ENCODE measurements around the gene CCDC71. TPM values are rescaled to one million over a fixed set of nuclear protein-coding genes. Genes with fewer than 3 reads are reported as not detected.

Gene CCDC71
- 10 to 100 TPM; 28.8 to 28.9 TPM for total RNA-seq

DNA sequence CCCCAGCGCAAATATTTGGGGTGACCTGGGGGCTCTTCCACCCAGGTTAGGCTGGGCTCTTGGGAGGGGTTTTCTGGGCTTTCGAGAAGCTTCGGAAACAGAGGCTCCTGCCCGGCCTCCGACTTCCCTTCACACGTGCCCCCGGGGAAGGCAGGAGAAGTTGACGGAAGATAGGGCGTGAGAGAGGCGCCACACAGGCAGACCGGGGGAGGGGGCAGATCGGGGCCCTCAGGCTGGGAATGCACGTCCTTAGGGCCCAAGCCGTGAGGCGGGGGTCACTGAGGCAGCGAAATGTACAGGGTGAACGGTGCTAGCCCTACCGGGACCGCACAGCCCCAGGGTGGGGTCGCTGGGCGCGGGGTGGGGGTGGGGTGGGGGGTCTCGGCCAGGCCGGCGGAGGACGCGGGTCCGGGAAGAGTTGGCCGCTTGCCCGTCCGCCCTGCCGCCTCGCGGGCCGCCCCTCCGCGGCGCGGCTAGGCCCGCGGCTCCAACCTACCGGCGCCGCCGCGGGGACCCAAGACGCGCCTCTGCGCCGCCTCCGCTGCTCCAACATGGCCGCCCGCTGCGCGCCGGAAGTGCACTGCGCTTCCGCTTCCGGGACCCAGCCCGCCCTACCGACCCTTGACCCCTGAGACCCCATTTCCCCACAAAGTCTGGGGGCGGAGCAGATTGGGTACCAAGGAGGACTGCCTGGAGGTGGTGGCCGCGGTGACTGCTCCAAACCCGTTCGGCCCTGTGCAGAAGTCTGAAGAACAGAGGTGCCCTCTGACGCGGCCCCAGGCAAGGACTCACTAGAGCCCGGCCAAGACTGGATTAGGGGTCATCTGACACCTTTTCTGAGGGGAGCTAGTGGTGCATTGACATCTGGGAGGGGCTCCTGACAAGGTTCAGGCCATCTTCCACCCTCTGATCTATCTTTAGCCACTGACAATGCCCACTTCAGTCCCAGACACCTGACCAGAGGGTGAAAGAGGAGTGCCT, at the start of gene CCDC71:
Gene CCDC71, minus strand, starts transcription at position 561 of the 981 bp plus-strand sequence. CDS start 2,123 bp downstream, outside the sequence.
- TF ChIP-seq, protein P1, sequence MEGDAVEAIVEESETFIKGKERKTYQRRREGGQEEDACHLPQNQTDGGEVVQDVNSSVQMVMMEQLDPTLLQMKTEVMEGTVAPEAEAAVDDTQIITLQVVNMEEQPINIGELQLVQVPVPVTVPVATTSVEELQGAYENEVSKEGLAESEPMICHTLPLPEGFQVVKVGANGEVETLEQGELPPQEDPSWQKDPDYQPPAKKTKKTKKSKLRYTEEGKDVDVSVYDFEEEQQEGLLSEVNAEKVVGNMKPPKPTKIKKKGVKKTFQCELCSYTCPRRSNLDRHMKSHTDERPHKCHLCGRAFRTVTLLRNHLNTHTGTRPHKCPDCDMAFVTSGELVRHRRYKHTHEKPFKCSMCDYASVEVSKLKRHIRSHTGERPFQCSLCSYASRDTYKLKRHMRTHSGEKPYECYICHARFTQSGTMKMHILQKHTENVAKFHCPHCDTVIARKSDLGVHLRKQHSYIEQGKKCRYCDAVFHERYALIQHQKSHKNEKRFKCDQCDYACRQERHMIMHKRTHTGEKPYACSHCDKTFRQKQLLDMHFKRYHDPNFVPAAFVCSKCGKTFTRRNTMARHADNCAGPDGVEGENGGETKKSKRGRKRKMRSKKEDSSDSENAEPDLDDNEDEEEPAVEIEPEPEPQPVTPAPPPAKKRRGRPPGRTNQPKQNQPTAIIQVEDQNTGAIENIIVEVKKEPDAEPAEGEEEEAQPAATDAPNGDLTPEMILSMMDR (IDR thresholded peaks at IDR 0.05): no peak
- Histone ChIP-seq H3K9me3 (no peaks in the 10 kb centered on the region), H3K27me3 (replicated peaks; ENCODE audit: insufficient read depth) (no peaks in the 10 kb centered on the region), H3K36me3 (peaks cover 16% of the 10 kb centered on the region), H3K4me1 (ENCODE audit: control insufficient read depth in 1 of 2, low read depth in 2 of 2) (peaks cover 7 to 37% of the 10 kb centered on the region in 2 donors), H3K4me3 (peak within 1 kb of the TSS; percentile 95), H3K27ac (peak within 1 kb of the TSS; percentile 86 to 87)
- ATAC-seq (ENCODE audit: insufficient number of reproducible peaks, low FRiP score, low read depth) (no peak), DNase-seq (ENCODE audit: low spot score) (no peak)

DNA sequence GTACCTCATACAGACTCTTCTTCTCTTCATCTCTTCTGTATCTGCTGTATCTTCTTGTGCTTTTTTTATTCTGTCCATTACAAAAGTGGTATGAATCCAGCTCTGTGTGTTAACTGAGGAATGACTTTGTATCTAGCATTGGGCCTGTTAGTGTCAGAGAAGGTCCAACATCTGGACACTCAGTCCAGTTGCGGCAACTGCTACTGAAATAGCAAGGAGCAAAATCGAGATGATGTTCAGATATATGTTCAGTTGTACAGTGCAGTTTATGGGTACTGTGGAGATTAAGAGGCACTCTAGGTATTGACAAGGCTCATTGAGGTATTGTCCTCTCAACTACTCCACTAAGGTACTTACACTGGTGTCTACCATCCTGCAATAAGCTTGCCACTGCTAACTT, 47.9 kb upstream of the CCDC71 start:
- DNase-seq (ENCODE audit: low spot score) (no peak), ATAC-seq (ENCODE audit: insufficient number of reproducible peaks, low FRiP score, low read depth) (no peak)
- Histone ChIP-seq H3K4me3 (no peak overlapping the region), H3K4me1 (ENCODE audit: control insufficient read depth in 1 of 2, low read depth in 2 of 2) (peaks cover 6 to 15% of the 10 kb centered on the region in 2 donors), H3K27me3 (replicated peaks; ENCODE audit: insufficient read depth) (no peaks in the 10 kb centered on the region), H3K36me3 (no peaks in the 10 kb centered on the region), H3K27ac (no peak overlapping the region), H3K9me3 (no peaks in the 10 kb centered on the region)
- TF ChIP-seq, protein P1 (IDR thresholded peaks at IDR 0.05): no peak

DNA sequence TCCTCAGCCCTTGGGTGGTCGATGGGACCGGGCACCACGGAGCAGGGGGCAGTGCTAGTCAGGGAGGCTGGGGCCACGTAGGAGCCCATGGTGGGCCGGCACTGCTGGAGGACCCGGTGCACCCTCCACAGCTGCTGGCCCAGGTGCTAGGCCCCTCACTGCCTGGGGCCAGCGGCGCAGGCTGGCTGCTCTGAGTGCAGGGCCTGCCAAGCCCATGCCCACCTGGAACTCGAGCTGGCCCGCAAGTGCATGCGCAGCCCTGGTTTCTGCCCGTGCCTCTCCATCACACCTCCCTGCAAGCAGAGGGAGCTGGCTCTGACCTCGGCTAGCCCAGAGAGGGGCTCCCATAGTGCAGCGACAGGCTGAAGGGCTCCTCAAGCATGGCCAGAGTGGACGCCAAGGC, 47.4 kb upstream of the CCDC71 start:
- DNase-seq (ENCODE audit: low spot score) (no peak), ATAC-seq (ENCODE audit: insufficient number of reproducible peaks, low FRiP score, low read depth) (no peak)

DNA sequence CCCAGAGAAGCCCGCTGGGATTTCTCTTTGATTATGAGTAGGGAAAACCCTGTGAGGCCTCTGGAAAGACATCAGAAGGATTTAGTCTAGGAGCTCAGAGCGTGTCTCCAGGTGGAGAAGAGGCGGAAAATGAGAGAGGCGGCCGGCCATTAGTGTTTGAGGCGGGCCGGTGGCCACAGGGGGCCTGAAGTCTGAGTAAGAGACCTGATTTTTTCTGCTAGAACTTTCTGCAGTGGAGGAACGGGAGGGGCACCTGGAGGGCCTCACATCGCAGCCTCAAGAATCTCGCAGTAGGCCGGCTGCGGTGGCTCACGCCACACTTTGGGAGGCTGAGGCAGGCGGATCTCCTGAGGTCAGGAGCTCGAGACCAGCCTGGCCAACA, 33.8 kb upstream of the CCDC71 start:
- TF ChIP-seq, protein P1 (IDR thresholded peaks at IDR 0.05): no peak
- peak overlapping the region in 1 of 2 donors; percentile 60 for H3K27ac ChIP-seq
- no peak for ATAC-seq (ENCODE audit: insufficient number of reproducible peaks, low FRiP score, low read depth)
- no peaks in the 10 kb centered on the region for H3K27me3 ChIP-seq (replicated peaks; ENCODE audit: insufficient read depth)
- no peaks in the 10 kb centered on the region for H3K36me3 ChIP-seq
- peak overlapping the region; percentile 75 for H3K4me3 ChIP-seq
- DNase-seq (ENCODE audit: low spot score): no peak
- no peaks in the 10 kb centered on the region for H3K4me1 ChIP-seq (ENCODE audit: control insufficient read depth in 1 of 2, low read depth in 2 of 2)
- H3K9me3 ChIP-seq: no peaks in the 10 kb centered on the region

More for the DNA sequence above, 47.4 kb upstream of the CCDC71 start:
- TF ChIP-seq, protein P1 (IDR thresholded peaks at IDR 0.05): no peak
- Histone ChIP-seq H3K27ac (no peak overlapping the region), H3K4me1 (ENCODE audit: control insufficient read depth in 1 of 2, low read depth in 2 of 2) (peaks cover 6 to 10% of the 10 kb centered on the region in 2 donors), H3K9me3 (no peaks in the 10 kb centered on the region), H3K4me3 (no peak overlapping the region), H3K27me3 (replicated peaks; ENCODE audit: insufficient read depth) (no peaks in the 10 kb centered on the region), H3K36me3 (no peaks in the 10 kb centered on the region)

DNA sequence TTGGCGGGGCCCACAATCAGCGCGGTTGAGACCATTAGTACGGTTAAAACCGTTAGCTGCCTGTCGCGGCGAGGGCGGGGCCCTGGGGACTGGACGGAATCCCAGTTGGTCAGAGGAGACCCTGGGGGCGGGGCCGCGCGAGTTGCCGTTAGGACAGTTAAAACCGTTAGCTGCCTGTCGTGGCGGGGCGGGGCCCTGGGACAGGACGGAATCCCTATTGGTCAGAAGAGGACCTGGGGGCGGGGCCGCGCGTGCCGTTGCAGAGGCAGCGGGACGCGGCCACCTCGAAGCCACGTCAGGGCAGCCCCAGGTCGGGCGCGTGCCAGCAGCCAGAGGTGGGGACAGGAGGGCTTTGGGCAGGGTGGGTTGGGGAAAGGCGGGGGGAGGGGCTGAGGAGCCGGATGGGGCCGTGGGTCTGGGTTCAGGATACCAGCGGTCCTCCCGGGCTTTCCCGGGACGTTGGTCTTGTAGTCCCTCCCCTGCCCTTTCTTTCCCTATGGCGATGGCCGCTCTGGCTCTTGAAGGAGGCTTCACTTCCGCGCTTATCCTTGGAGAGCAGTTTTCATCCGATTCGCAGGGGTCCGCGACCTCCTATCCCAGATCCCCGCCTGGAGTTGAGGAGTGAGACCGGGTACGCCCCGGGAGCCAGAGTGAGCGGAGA, 33.2 kb upstream of the CCDC71 start:
- Histone ChIP-seq H3K27ac (peak overlapping the region in 1 of 2 donors; percentile 60), H3K9me3 (no peaks in the 10 kb centered on the region), H3K36me3 (no peaks in the 10 kb centered on the region), H3K4me3 (peak overlapping the region; percentile 75), H3K27me3 (replicated peaks; ENCODE audit: insufficient read depth) (no peaks in the 10 kb centered on the region), H3K4me1 (ENCODE audit: control insufficient read depth in 1 of 2, low read depth in 2 of 2) (no peaks in the 10 kb centered on the region)
- TF ChIP-seq, protein P1 (IDR thresholded peaks at IDR 0.05): no peak
- ATAC-seq (ENCODE audit: insufficient number of reproducible peaks, low FRiP score, low read depth): peak; percentile 83
- peak; percentile 64 for DNase-seq (ENCODE audit: low spot score)
